ENCODE measurements around the gene HSFX4.
"Not testable (repeated sequence)": the region's sequence is repeated elsewhere in the genome, so short reads cannot be mapped to it uniquely, and the experiment has no call there.

The HSFX4 gene

GRCh38 chrX:149937871-149938426, 8.6 kb downstream of the HSFX4 start:
- peak overlapping the region; percentile 68 for H3K4me3 ChIP-seq (ENCODE audit: low read length)
- DNase-seq (ENCODE audit: low read depth), result no peak
- TF ChIP-seq CTCF (IDR thresholded peaks at IDR 0.05; ENCODE audit: insufficient read depth, low read depth, low read length, missing control alignments), result no peak

- peak within 1 kb of the TSS; percentile 68 for H3K4me3 ChIP-seq (ENCODE audit: low read length)
- peak; percentile 58 for TF ChIP-seq CTCF (IDR thresholded peaks at IDR 0.05; ENCODE audit: insufficient read depth, low read depth, low read length, missing control alignments)
- DNase-seq (ENCODE audit: low read depth), result peak; percentile 98
Observed at GRCh38 chrX:149938427-149938880, 9.1 kb downstream of the HSFX4 start, which contains the start of gene EOLA2. Gene EOLA2 (minus strand): TSS chrX:149938491. CDS start chrX:149933874, 4,617 bp downstream.

GRCh38 chrX:149938881-149939654, 9.7 kb downstream of the HSFX4 start:
- peak overlapping the region; percentile 68 for H3K4me3 ChIP-seq (ENCODE audit: low read length)
- peak; percentile 92 for DNase-seq (ENCODE audit: low read depth)
- no peak for TF ChIP-seq CTCF (IDR thresholded peaks at IDR 0.05; ENCODE audit: insufficient read depth, low read depth, low read length, missing control alignments)

GRCh38 chrX:149939655-149939904, 10.2 kb downstream of the HSFX4 start:
- no peak for TF ChIP-seq CTCF (IDR thresholded peaks at IDR 0.05; ENCODE audit: insufficient read depth, low read depth, low read length, missing control alignments)
- peak overlapping the region; percentile 48 for H3K4me3 ChIP-seq (ENCODE audit: low read length)
- DNase-seq (ENCODE audit: low read depth), result no peak

GRCh38 chrX:149939905-149940673, 10.7 kb downstream of the HSFX4 start:
- no peak for TF ChIP-seq CTCF (IDR thresholded peaks at IDR 0.05; ENCODE audit: insufficient read depth, low read depth, low read length, missing control alignments)
- peak overlapping the region; percentile 48 for H3K4me3 ChIP-seq (ENCODE audit: low read length)

GRCh38 chrX:149940674-149941024, 11.3 kb downstream of the HSFX4 start:
- peak; percentile 53 for TF ChIP-seq CTCF (IDR thresholded peaks at IDR 0.05; ENCODE audit: insufficient read depth, low read depth, low read length, missing control alignments)

More at GRCh38 chrX:149939905-149940673, 10.7 kb downstream of the HSFX4 start:
- peak; percentile 97 for DNase-seq (ENCODE audit: low read depth)

GRCh38 chrX:149945087-149945670, 15.8 kb downstream of the HSFX4 start:
- not testable (repeated sequence) for DNase-seq (ENCODE audit: low read depth); H3K4me3 ChIP-seq (ENCODE audit: low read length)

More at GRCh38 chrX:149940674-149941024, 11.3 kb downstream of the HSFX4 start:
- not testable (repeated sequence) for DNase-seq (ENCODE audit: low read depth)
- H3K4me3 ChIP-seq (ENCODE audit: low read length), result peak overlapping the region; percentile 8

GRCh38 chrX:149945820-149946219, 16.4 kb downstream of the HSFX4 start:
- not testable (repeated sequence) for DNase-seq (ENCODE audit: low read depth); H3K4me3 ChIP-seq (ENCODE audit: low read length)

- DNase-seq (ENCODE audit: low read depth); H3K4me3 ChIP-seq (ENCODE audit: low read length): not testable (repeated sequence)
Observed at GRCh38 chrX:149946932-149947331, 17.6 kb downstream of the HSFX4 start.
